Skeletal muscle satellite cell (primary cell): ENCODE data around the gene NBEAL1.
"Not testable (repeated sequence)": the region's sequence is repeated elsewhere in the genome, so short reads cannot be mapped to it uniquely, and the experiment has no call there.

Source experiments
- H3K27me3 ChIP-seq: 2 replicates; pipeline ENCODE4 v1.7.0; 2013; ENCODE audit warnings: low read length; ENCODE audit not compliant: control insufficient read depth, insufficient read depth
- H3K36me3 ChIP-seq: 2 replicates; pipeline ENCODE4 v1.7.0; 2013; ENCODE audit warnings: mild to moderate bottlenecking, control low read depth, low read length; ENCODE audit not compliant: insufficient read depth
- H3K4me1 ChIP-seq: 2 replicates; pipeline ENCODE4 v1.7.0; 2013; ENCODE audit warnings: low read length; ENCODE audit not compliant: control insufficient read depth, insufficient read depth
- H3K4me2 ChIP-seq: 2 replicates; pipeline ENCODE4 v1.7.0; 2013; ENCODE audit warnings: mild to moderate bottlenecking, low read length
- H3K4me3 ChIP-seq: 2 replicates; pipeline ENCODE4 v1.7.0; 2013; ENCODE audit warnings: low read length
- H3K9ac ChIP-seq: 2 replicates; pipeline ENCODE4 v1.7.0; 2013; ENCODE audit warnings: mild to moderate bottlenecking, low read depth, low read length, moderate library complexity
- H3K9me3 ChIP-seq: replicated peaks from 2 replicates; pipeline ENCODE4 v1.7.0; 2013; ENCODE audit warnings: mild to moderate bottlenecking, control low read depth, low read length

The NBEAL1 gene

GRCh38 chr2:203018181-203018580, 3.5 kb downstream of the NBEAL1 start:
- Histone ChIP-seq H3K36me3 (no peaks in the 10 kb centered on the region), H3K27me3 (no peaks in the 10 kb centered on the region), H3K4me2 (peak overlapping the region; percentile 76), H3K9me3 (no peaks in the 10 kb centered on the region), H3K9ac (peak overlapping the region; percentile 98), H3K4me1 (peaks cover 38% of the 10 kb centered on the region), H3K4me3 (peak overlapping the region; percentile 95)

GRCh38 chr2:203019142-203019541, 4.5 kb downstream of the NBEAL1 start:
- peak overlapping the region; percentile 76 for H3K4me2 ChIP-seq
- peaks cover 40% of the 10 kb centered on the region for H3K4me1 ChIP-seq
- H3K36me3 ChIP-seq = no peaks in the 10 kb centered on the region
- H3K4me3 ChIP-seq = peak overlapping the region; percentile 95
- no peaks in the 10 kb centered on the region for H3K27me3 ChIP-seq
- H3K9me3 ChIP-seq = no peaks in the 10 kb centered on the region
- peak overlapping the region; percentile 98 for H3K9ac ChIP-seq

- Histone ChIP-seq H3K36me3 (no peaks in the 10 kb centered on the region), H3K4me3 (no peak overlapping the region), H3K4me1 (peaks cover 28% of the 10 kb centered on the region), H3K9ac (no peak overlapping the region), H3K4me2 (peak overlapping the region; percentile 3), H3K9me3 (no peaks in the 10 kb centered on the region), H3K27me3 (no peaks in the 10 kb centered on the region)
Measured at GRCh38 chr2:203021991-203022390, 7.3 kb downstream of the NBEAL1 start.

DNA sequence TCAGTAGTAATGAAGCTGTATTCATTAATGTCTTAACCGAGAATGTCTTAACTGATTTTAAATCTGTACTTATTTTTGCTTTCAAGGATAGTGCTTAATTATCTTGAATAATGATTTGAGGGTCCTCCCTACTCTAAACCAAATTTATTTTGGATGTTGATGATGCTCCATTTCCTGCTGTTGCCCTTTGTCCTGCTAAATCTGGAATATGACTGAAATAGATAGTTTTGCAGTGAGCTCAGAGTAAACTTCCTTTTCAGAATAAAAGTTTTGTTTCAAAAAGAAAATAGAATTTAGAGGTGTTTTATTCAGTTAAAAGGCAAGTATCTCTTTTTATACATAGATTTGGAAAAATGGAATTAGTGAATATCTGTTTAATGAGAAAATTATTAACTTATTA, 8.1 kb downstream of the NBEAL1 start:
- Histone ChIP-seq H3K4me2 (peak overlapping the region; percentile 50), H3K4me1 (peaks cover 24% of the 10 kb centered on the region), H3K9me3 (no peaks in the 10 kb centered on the region), H3K4me3 (no peak overlapping the region), H3K36me3 (no peaks in the 10 kb centered on the region), H3K9ac (peak overlapping the region; percentile 7), H3K27me3 (no peaks in the 10 kb centered on the region)

DNA sequence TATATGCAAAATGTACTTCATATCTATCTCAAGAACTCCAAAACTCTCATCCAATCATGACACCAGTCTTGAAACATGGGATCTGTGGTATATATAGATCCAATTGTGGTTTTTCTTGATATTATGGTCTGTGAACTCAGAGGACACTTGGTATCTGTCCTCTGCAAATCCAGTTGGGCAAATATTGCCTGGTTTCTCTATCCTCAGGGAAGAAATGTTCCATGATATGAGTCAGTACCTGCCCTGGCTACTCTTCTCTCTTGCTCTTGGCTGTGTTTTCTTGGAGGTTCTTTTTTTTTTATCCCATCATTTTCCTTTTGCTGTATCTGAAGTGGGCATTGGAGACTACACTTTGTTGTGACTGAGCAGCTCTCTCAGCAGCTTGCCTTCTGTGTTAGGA, 10.9 kb downstream of the NBEAL1 start:
- no peak overlapping the region for H3K9ac ChIP-seq
- H3K9me3 ChIP-seq = no peaks in the 10 kb centered on the region
- H3K27me3 ChIP-seq = no peaks in the 10 kb centered on the region
- peaks cover 16% of the 10 kb centered on the region for H3K4me1 ChIP-seq
- H3K4me2 ChIP-seq = no peak overlapping the region
- H3K4me3 ChIP-seq = no peak overlapping the region
- H3K36me3 ChIP-seq = no peaks in the 10 kb centered on the region

- Histone ChIP-seq H3K4me2 (no peak overlapping the region), H3K4me1 (no peaks in the 10 kb centered on the region), H3K36me3 (no peaks in the 10 kb centered on the region), H3K9me3 (no peaks in the 10 kb centered on the region), H3K9ac (no peak overlapping the region), H3K27me3 (no peaks in the 10 kb centered on the region), H3K4me3 (no peak overlapping the region)
Measured at GRCh38 chr2:203030545-203030944, 15.9 kb downstream of the NBEAL1 start.

- no peak overlapping the region for H3K9ac ChIP-seq
- no peaks in the 10 kb centered on the region for H3K9me3 ChIP-seq
- no peaks in the 10 kb centered on the region for H3K27me3 ChIP-seq
- no peaks in the 10 kb centered on the region for H3K36me3 ChIP-seq
- no peak overlapping the region for H3K4me2 ChIP-seq
- no peaks in the 10 kb centered on the region for H3K4me1 ChIP-seq
- no peak overlapping the region for H3K4me3 ChIP-seq
Measured at GRCh38 chr2:203030991-203031390, 16.3 kb downstream of the NBEAL1 start.

- Histone ChIP-seq H3K36me3 (no peaks in the 10 kb centered on the region), H3K27me3 (no peaks in the 10 kb centered on the region), H3K9me3 (no peaks in the 10 kb centered on the region), H3K4me2 (no peak overlapping the region), H3K4me1 (no peaks in the 10 kb centered on the region), H3K4me3 (no peak overlapping the region), H3K9ac (no peak overlapping the region)
Measured at GRCh38 chr2:203033395-203033794, 18.7 kb downstream of the NBEAL1 start.

DNA sequence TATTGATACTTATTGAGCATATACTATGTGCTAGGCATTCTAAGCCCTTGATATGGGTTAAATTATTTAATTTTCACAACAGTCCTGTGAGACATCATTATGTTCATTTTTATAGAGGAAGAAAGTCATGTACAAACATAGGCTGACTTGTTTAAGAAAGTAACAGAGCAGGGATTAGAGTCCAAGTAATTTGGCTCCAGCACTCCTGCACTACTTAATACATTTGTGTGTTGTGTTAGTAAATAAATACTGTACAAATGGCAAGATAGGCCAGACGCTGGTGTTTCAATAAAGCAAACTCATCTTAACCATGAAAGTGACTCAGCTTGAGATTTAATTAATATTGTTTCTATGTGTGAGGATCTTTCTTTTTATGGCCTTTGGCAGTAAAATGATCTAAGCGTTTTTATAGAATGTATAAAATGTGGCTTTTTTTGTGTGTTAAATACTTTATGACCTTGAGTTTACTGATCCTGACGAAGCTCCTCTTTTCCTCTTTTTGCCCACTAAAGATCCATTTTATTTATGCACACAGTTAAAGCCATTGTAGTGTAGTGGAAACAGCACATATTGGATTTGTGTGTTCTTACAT, 21.3 kb downstream of the NBEAL1 start:
- Histone ChIP-seq H3K9ac (no peak overlapping the region), H3K27me3 (no peaks in the 10 kb centered on the region), H3K9me3 (no peaks in the 10 kb centered on the region), H3K4me3 (no peak overlapping the region), H3K4me1 (no peaks in the 10 kb centered on the region), H3K36me3 (peaks cover 4% of the 10 kb centered on the region), H3K4me2 (no peak overlapping the region)

DNA sequence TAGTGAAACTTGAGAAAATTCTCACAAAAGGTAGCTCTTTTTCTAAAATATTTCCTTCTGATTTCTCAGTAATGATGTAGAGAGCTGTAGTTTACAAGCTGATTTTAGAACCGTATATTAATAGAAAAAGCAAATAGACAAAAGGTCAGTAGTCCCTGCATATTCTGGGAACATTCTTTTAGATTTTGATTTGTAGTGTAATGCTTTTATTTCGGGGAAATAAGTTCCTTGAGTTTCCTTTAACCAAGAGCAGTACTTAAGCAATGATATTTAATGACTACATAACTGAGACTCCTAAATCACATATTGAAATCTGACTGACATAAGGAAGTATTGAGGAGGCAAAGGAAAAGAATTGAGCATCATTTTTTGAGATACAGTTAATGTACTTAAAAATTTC, 22.4 kb downstream of the NBEAL1 start:
- Histone ChIP-seq H3K4me3 (no peak overlapping the region), H3K4me2 (no peak overlapping the region), H3K27me3 (no peaks in the 10 kb centered on the region), H3K9ac (no peak overlapping the region), H3K9me3 (no peaks in the 10 kb centered on the region), H3K36me3 (peaks cover 10% of the 10 kb centered on the region), H3K4me1 (no peaks in the 10 kb centered on the region)

GRCh38 chr2:203038586-203038985, 23.9 kb downstream of the NBEAL1 start:
- H3K36me3 ChIP-seq = peaks cover 13% of the 10 kb centered on the region
- no peak overlapping the region for H3K4me2 ChIP-seq
- H3K9me3 ChIP-seq = no peaks in the 10 kb centered on the region
- no peaks in the 10 kb centered on the region for H3K27me3 ChIP-seq
- H3K4me1 ChIP-seq = no peaks in the 10 kb centered on the region
- H3K9ac ChIP-seq = no peak overlapping the region
- no peak overlapping the region for H3K4me3 ChIP-seq

GRCh38 chr2:203039211-203039610, 24.5 kb downstream of the NBEAL1 start:
- peaks cover 19% of the 10 kb centered on the region for H3K36me3 ChIP-seq
- not testable (repeated sequence) for H3K4me2 ChIP-seq, H3K4me1 ChIP-seq, H3K9ac ChIP-seq, H3K4me3 ChIP-seq, H3K9me3 ChIP-seq, H3K27me3 ChIP-seq
